Psoas muscle (tissue), 8 donors: ENCODE data around the gene CENPVL2. TPM values are rescaled to one million over a fixed set of nuclear protein-coding genes. Genes with fewer than 3 reads are reported as not detected.
"Not testable (repeated sequence)": the region's sequence is repeated elsewhere in the genome, so short reads cannot be mapped to it uniquely, and the experiment has no call there.

Source experiments
- ATAC-seq, 4 donors: fragments of 200-7000 bp; cut with Tn5 transposase; one replicate each; pipeline ENCODE4 v1.9.1; 2020; ENCODE audit warnings: moderate library complexity in 3 of 4, mild to moderate bottlenecking in 2 of 4
- DNase-seq, 2 donors: peaks; one replicate each; pipeline ENCODE4 v3.0.0-alpha.2; 2020
- H3K27ac ChIP-seq: fragments of 200-600 bp; one replicate; pipeline ENCODE4 v1.8.0; 2022
- H3K27me3 ChIP-seq, 3 donors: fragments of 200-600 bp in 1 of 3; one replicate each; pipeline versions ENCODE4 v1.6.1 to v1.8.0; 2013 to 2022; ENCODE audit warnings: low read length in 2 of 3, mild to moderate bottlenecking in 2 of 3, moderate library complexity in 1 of 3; ENCODE audit not compliant: insufficient read depth in 3 of 3
- H3K36me3 ChIP-seq, 2 donors: fragments of 200-600 bp in 1 of 2; one replicate each; pipeline versions ENCODE4 v1.6.1 to v1.8.0; 2013 to 2022; ENCODE audit warnings: low read depth in 1 of 2, mild to moderate bottlenecking in 1 of 2, moderate library complexity in 1 of 2; ENCODE audit not compliant: insufficient read depth in 1 of 2
- H3K4me1 ChIP-seq: fragments of 200-600 bp; one replicate; pipeline ENCODE4 v1.8.0; 2022
- H3K4me3 ChIP-seq: fragments of 200-600 bp; one replicate; pipeline ENCODE4 v1.8.0; 2022; ENCODE audit warnings: mild to moderate bottlenecking
- H3K9me3 ChIP-seq: fragments of 200-600 bp; one replicate; pipeline ENCODE4 v1.8.0; 2022
- CTCF ChIP-seq: fragments of 200-600 bp; IDR thresholded peaks from one replicate; pipeline ENCODE4 v1.8.0; 2022; ENCODE audit warnings: antibody characterized with exemption
- WGBS, 3 donors: extraction: QIAGEN DNeasy Blood & Tissue Kit; methylation state at CpG; one replicate each; pipeline versions ENCODE4 v1.1.6 to v1.1.7; 2013; 5-methylcytosine and 5-hydroxymethylcytosine counted together
- intact Hi-C, 2 donors: fragments of 100-400 bp; cut with DNase I; formaldehyde crosslinking; loops; one replicate each; pipeline versions ENCODE4 v1.11.0 to v1.14.2; 2022
- polyA plus RNA-seq, 3 donors: library from polyadenylated mRNA; stranded (reverse); fragments of 200-250 nt; gene quantifications; one replicate each; pipeline ENCODE4 v1.2.3, GENCODE V29; 2013
- total RNA-seq, 4 donors: library from RNA; stranded (reverse); fragmentation: NEBNext Ultra II Directional in 2 of 4; extraction: Animal tissue kit (Norgen Biotek cat#: 25700) in 2 of 4; gene quantifications; one replicate each; pipeline versions ENCODE4 v1.2.1 to v1.2.4, GENCODE V29; 2021 to 2023
- donor health status: healthy with polysubstance abuse.
- donor health status: DM: no; HTN: no; CAD: no; lungs with moderate emphysema.
- donor health status: Bipolar disorder and iron deficiency.
- donor health status: healthy.
- donor health status: DM: yes; HTN: yes; CAD: no.
- donor health status: DM: no; HTN: no; CAD: no.
- donor health status: DM: no; HTN: no; CAD: no.
- donor health status: DM: yes; HTN: yes; CAD: no.

The CENPVL2 gene
- total and polyA plus RNA-seq, 7 donors = not detected

GRCh38 chrX:51679689-51680433 is 2.8 kb downstream of the CENPVL2 start:
- ATAC-seq, H3K36me3 ChIP-seq, H3K9me3 ChIP-seq, H3K27ac ChIP-seq, DNase-seq, H3K4me1 ChIP-seq, intact Hi-C loops, H3K4me3 ChIP-seq, H3K27me3 ChIP-seq: not testable (repeated sequence)
- WGBS, 3 donors = no CpG with 5 or more reads among the region's 18 CpGs

GRCh38 chrX:51665981-51666380 is 16.6 kb downstream of the CENPVL2 start:
- H3K36me3 ChIP-seq = no peaks in the 10 kb centered on the region
- no peak overlapping the region for H3K27ac ChIP-seq
- no peaks in the 10 kb centered on the region for H3K9me3 ChIP-seq
- H3K27me3 ChIP-seq = peaks cover 0 to 37% (median 0%) of the 10 kb centered on the region in 3 donors
- no peak for ATAC-seq
- TF ChIP-seq CTCF = no peak
- intact Hi-C loops = no loop called here
- H3K4me1 ChIP-seq = no peaks in the 10 kb centered on the region
- no peak for DNase-seq
- 56 to 63% (median 62%) methylated on average over 5 of the region's 5 CpGs for WGBS, 3 donors
- no peak overlapping the region for H3K4me3 ChIP-seq

DNA sequence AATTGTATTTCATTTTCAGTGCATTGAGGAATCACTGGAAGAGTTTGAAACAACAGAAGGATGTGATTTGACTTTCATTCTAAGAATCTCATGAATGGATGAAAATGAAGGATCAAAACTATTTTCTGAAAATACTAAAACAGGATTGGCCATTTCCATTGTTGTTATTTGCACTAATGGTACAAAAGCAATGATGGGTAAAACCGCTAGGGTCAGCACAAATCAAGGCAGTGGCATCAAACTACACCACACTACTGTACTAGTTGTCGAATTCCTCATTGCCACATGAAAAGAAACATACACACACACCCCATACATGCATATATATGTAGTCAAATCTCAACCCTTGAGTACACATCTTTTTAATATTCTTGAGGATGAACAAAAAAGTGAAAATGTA is 39.3 kb downstream of the CENPVL2 start:
- no peaks in the 10 kb centered on the region for H3K9me3 ChIP-seq
- no peak overlapping the region for H3K27ac ChIP-seq
- peaks cover 0 to 38% (median 1%) of the 10 kb centered on the region in 3 donors for H3K27me3 ChIP-seq
- TF ChIP-seq CTCF = no peak
- no peaks in the 10 kb centered on the region for H3K4me1 ChIP-seq
- no peak for DNase-seq
- no peaks in the 10 kb centered on the region for H3K36me3 ChIP-seq
- no peak for ATAC-seq
- 51 to 79% (median 72%) methylated on average over 2 of the region's 2 CpGs for WGBS, 3 donors
- intact Hi-C loops = no loop called here
- no peak overlapping the region for H3K4me3 ChIP-seq

GRCh38 chrX:51641421-51642021 is 41.1 kb downstream of the CENPVL2 start:
- TF ChIP-seq CTCF = peak; percentile 30
- Histone ChIP-seq H3K36me3 (no peaks in the 10 kb centered on the region), H3K4me3 (no peak overlapping the region), H3K27me3 (peaks cover 0 to 47% (median 1%) of the 10 kb centered on the region in 3 donors), H3K27ac (no peak overlapping the region), H3K9me3 (no peaks in the 10 kb centered on the region), H3K4me1 (no peaks in the 10 kb centered on the region)
- intact Hi-C loops = no loop called here
- ATAC-seq = no peak
- no peak for DNase-seq
- WGBS, 3 donors = 20 to 29% (median 24%) methylated on average over 18 to 19 of the region's 19 CpGs

- H3K9me3 ChIP-seq, DNase-seq, intact Hi-C loops, H3K27ac ChIP-seq, ATAC-seq, H3K4me1 ChIP-seq, H3K36me3 ChIP-seq, H3K4me3 ChIP-seq: not testable (repeated sequence)
- H3K27me3 ChIP-seq = peaks cover 0 to 60% (median 1%) of the 10 kb centered on the region in 3 donors
- WGBS, 3 donors = 72 to 82% (median 80%) methylated on average over 7 of the region's 7 CpGs
These were observed 46.1 kb downstream of the CENPVL2 start for GRCh38 chrX:51636511-51636910.

Other genes with a start within 250 kb of the CENPVL2 start
- gene NUDT11, start 186.2 kb downstream of the CENPVL2 start, total RNA-seq = under 1 TPM; 0.08 to 0.28 (median 0.15) TPM
- under 1 TPM in 2 of 3 donors, not detected in 1; 0.05 to 0.10 TPM for gene NUDT11, start 186.2 kb downstream of the CENPVL2 start, polyA plus RNA-seq
- gene CENPVL3, start 63.9 kb downstream of the CENPVL2 start, total RNA-seq = not detected
- gene CENPVL3, start 63.9 kb downstream of the CENPVL2 start, polyA plus RNA-seq = not detected
- gene CENPVL1, start 27.7 kb upstream of the CENPVL2 start, total RNA-seq = not detected
- gene CENPVL1, start 27.7 kb upstream of the CENPVL2 start, polyA plus RNA-seq = not detected
- gene GSPT2, start 60.6 kb upstream of the CENPVL2 start, total RNA-seq = 1 to 10 TPM; 4.0 to 7.8 (median 5.6) TPM
- 1 to 10 TPM; 1.8 to 3.9 (median 2.3) TPM for gene GSPT2, start 60.6 kb upstream of the CENPVL2 start, polyA plus RNA-seq
- 10 to 100 TPM; 17.9 to 78.1 (median 47.1) TPM for gene MAGED1, start 210.8 kb upstream of the CENPVL2 start, total RNA-seq
- gene MAGED1, start 210.8 kb upstream of the CENPVL2 start, polyA plus RNA-seq = 10 to 100 TPM; 15.2 to 16.9 (median 16.1) TPM